ENCODE data around the gene CXorf65. TPM values are rescaled to one million over a fixed set of nuclear protein-coding genes. Genes with fewer than 3 reads are reported as not detected.

Gene CXorf65
- not detected in 2 replicates for total RNA-seq (2014; rRNA removed; shearing (Covaris generic))

- peak; percentile 21 for DNase-seq (ENCODE audit: low spot score)
These were observed at the start of gene CXorf65 for GRCh38 chrX:71106427-71106826. TSS of gene CXorf65 (minus strand) at chrX:71106740. CDS start at chrX:71106556, 184 bp downstream.

GRCh38 chrX:71154641-71155040, 48.1 kb upstream of the CXorf65 start:
- no peak for DNase-seq (ENCODE audit: low spot score)

DNA sequence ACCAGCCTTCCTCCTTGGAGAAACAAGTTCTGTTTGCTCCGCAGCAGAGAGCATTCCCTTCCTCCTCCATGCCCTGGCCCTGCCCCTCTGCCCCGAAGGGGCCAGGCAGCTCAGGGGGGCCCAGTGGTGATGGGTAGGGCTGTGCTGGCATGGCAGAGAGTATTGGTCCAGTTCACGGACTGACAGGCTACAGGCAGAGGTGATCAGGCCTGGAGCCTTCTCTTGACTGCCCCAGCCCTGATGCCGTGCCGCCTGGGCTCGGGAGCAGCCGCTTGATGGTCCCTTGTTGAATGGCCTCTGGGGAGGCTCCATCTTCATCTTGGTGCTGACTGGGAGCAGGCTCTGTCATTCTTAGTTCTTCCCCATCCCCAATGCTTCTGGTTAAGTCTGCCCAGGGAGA, 47.7 kb upstream of the CXorf65 start:
- DNase-seq (ENCODE audit: low spot score) = no peak

GRCh38 chrX:71151366-71151765, 44.8 kb upstream of the CXorf65 start:
- no peak for DNase-seq (ENCODE audit: low spot score)

DNA sequence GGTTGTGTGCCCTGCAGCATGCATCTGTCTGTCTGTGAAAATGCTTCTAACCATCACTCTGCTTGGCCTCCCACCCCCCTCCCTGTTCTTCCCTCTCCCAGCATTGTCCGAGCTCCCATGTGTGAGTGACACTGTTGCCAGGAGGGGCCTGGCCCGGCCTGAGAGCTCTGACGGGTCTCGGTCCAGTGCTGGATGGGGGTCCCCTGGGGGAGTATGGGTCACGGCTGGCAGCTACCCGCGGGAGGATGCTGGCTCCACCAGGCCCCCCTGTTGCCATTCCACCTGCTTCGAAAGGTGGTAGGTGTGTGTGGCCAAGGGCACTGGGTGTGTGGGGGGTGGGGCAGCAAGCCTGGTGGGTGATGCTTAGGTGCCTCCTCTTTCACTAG, 41.7 kb upstream of the CXorf65 start:
- no peak for DNase-seq (ENCODE audit: low spot score)

DNA sequence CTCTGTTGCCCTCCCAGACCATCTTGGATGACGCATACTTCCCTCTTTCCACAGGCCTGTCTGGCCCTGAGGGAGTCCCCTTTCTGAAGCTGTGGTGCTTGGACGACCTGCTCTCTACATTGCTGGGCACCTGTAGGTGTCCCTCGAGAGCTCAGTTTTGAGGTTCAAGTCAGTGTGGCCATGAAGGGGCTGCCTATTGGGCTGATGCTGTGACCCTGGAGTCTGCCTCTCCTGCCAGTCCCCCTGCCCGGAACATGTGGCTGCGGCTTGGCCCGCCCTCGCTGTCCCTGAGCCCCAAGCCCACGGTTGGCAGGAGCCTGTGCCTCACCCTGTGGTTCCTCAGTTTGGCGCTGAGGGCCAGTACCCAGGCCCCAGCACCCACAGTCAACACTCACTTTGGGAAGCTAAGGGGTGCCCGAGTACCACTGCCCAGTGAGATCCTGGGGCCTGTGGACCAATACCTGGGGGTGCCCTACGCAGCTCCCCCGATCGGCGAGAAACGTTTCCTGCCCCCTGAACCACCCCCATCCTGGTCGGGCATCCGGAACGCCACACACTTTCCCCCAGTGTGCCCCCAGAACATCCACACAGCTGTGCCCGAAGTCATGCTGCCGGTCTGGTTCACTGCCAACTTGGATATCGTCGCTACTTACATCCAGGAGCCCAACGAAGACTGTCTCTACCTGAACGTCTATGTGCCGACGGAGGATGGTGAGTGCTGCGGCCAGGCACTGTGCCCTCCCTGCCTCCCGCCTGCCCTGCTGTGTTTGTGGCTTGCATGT, 41.1 kb upstream of the CXorf65 start:
- DNase-seq (ENCODE audit: low spot score) = no peak

DNA sequence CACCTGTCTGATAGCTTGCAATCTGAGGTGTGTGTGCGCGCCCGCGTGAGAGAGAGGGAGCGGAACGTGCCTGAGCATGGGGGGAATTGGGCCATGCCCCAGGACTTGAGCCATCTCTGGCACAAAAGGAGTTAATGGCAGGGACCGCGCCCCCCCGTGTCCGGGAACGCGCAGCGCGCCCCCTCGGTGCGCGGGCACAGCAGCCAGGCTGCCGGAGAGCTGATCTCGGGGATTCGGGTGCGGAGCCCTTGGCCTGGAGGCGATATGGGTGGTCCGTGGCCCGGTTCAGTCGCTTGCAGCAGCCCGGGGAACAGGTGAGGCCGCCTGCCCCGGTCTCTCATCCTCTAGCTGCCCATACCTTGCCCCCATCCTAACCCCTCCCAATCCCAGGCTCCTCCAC, 38.1 kb upstream of the CXorf65 start, which contains the start of gene NLGN3:
Gene NLGN3, plus strand, starts transcription at position 191 of the 400 bp plus-strand sequence. CDS start 2,909 bp downstream, outside the sequence.
- DNase-seq (ENCODE audit: low spot score) = no peak

- no peak for DNase-seq (ENCODE audit: low spot score)
These were observed 37.0 kb upstream of the CXorf65 start for GRCh38 chrX:71143508-71143907.

DNA sequence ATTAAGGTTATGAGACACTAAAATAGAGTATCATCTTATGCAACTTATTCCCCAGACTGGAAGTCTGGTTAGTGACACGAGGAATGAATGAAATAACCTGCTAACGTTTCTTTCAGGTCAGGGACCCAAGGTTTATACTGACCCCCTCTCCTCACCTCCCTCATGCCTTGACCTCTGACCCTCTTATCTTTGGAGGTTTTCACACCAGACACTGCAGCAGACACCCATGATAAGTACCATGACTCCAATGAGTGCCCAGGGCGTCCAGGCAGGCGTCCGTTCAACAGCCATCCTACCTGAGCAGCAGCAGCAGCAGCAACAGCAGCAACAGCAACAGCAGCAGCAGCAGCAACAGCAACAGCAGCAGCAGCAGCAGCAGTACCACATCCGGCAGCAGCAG, 33.9 kb upstream of the CXorf65 start:
- no peak for DNase-seq (ENCODE audit: low spot score)

- DNase-seq (ENCODE audit: low spot score) = no peak
These were observed 25.0 kb upstream of the CXorf65 start for GRCh38 chrX:71131510-71131909.

DNA sequence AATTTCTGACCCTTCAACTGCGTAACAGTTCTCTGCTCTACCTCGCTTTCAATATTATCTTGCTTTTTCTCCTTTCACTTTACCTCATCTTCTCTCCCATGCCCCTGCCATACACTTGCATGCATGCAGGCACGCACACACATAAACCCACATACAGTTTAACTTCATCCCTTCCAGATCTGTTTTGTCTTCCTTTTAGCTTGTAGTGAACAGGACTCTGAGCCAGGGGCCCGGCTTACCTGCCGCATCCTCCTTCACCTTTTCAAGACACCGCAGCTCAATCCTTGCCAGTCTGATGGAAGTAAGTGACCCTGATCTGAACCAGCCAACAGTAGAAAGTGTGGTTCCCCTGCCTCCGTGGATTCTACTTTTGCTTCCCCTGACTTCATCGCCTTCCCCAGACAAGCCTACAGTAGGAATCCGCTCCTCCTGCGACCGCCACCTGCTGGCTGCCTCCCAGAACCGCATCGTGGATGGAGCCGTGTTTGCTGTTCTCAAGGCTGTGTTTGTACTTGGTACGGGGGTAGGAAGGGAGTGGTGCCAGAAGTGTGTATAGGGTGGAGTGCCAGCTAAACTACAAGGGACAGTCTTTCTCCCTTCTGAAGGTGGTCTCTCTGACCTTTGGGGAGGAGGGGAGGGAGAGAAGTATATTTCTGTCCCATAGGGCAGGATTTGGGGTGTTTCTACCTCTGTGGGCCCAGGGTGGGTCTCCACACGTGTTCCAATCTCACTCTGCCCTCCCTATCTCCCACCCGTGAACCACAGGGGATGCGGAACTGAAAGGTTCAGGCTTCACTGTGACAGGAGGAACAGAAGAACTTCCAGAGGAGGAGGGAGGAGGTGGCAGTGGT, 22.6 kb upstream of the CXorf65 start:
- no peak for DNase-seq (ENCODE audit: low spot score)

DNA sequence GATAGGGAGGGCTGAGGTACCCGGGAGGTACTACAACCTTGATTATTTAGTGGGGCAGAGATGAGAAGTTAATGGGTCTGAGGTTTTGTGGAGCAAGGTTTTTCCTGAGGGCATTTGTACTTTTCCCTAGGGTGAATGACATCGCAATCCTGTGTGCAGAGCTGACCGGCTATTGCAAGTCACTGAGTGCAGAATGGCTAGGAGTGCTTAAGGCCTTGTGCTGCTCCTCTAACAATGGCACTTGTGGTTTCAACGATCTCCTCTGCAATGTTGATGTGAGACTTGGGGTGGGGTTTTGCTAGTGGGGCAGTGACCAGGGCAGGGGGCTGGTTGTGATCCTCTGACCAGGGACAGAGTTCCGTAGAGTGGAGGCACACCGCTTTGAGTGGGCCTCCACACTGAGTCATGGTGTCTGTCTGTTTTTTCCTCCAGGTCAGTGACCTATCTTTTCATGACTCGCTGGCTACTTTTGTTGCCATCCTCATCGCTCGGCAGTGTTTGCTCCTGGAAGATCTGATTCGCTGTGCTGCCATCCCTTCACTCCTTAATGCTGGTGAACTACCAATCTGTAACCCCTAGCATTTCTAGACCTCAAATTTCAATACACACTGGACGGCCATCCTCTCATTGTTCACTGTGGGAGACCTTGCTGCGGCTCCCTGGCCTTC, 21.8 kb upstream of the CXorf65 start:
- DNase-seq (ENCODE audit: low spot score) = peak; percentile 22

GRCh38 chrX:71118985-71119535, 12.5 kb upstream of the CXorf65 start:
- DNase-seq (ENCODE audit: low spot score) = no peak

DNA sequence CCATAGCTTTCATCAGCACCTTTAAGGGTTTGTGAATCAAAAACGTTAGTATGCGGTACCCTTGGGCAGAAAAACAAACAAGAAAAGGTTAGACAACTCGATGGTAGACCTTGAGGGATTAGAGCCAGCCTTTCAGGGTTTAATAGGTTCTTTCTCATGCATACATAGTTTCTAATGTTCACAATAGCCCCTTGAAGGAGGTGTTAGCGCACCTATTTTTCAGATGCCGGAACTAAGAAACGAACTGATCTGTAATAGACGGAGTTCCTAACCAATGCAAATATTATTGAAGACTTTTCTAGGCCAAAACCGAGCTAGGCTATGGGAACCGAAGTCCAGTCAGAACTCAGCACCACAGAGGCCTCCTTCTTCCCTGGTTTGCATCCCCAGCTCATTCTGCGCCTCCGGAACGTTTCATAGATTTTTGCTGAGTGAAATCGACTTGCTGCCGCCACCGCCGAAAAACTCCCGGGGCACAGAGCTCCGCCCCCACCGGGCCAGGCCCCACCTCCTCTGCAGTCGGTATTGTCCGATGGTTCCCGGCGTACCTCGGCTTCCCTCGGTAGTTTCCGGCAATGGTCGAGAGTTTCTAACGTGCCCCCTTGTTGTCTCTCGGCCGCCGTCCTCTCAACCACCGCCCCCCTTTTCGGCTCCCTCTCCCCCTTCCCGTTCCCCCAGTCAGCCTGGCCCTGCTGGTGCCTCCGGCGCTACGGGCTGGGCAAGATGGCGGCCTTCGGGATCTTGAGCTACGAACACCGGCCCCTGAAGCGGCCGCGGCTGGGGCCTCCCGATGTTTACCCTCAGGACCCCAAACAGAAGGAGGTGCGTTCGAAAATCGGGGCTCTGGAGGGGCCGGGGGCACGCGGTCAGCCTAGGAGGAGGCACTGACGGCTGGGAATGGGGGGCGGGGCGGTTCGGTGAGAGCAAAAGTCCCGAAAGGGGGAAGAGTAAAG, 11.8 kb upstream of the CXorf65 start, which contains the start of gene MED12:
Gene MED12, plus strand, starts transcription at position 565 of the 953 bp plus-strand sequence. Its CDS starts 159 bp downstream, at position 724.
- peak; percentile 55 for DNase-seq (ENCODE audit: low spot score)

- DNase-seq (ENCODE audit: low spot score) = no peak
These were observed 10.8 kb upstream of the CXorf65 start for GRCh38 chrX:71117358-71117757.

DNA sequence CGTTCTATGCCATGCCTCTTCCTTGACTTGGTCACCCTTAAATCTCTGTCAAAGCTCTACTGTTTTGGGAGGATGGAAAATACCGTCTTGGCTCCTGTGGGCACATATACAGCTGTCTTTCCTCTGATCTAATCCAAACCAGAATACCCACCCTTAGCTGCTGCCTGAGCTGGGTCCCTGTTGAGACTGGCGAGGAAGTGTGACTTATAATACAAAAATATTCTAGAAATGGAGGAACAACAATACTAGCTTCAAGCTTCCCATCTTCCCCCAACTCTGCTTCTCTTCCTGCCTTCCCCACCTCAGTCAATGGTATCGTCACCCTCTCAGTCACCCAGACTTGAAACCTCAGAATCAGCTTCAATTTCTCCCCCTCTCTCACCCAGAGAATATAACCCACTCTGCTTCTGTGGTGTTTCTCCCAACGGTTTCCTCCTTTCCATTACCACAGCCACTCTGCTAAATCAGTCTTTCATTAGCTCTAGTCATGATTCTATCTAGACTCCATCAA, 5.4 kb upstream of the CXorf65 start:
- no peak for DNase-seq (ENCODE audit: low spot score)

- DNase-seq (ENCODE audit: low spot score) = no peak
These were observed 4.8 kb upstream of the CXorf65 start, which contains the start of gene IL2RG for GRCh38 chrX:71111141-71111843. TSS of gene IL2RG (minus strand) at chrX:71111577. CDS start at chrX:71111539, 38 bp downstream.

- no peak for DNase-seq (ENCODE audit: low spot score)
These were observed 2.5 kb upstream of the CXorf65 start for GRCh38 chrX:71109051-71109450.

GRCh38 chrX:71107762-71108360, 1.3 kb upstream of the CXorf65 start:
- DNase-seq (ENCODE audit: low spot score) = no peak
